Thyroid gland (tissue), 4 donors: ENCODE data around the gene FALEC. TPM values are rescaled to one million over a fixed set of nuclear protein-coding genes. Genes with fewer than 3 reads are reported as not detected.
A peak's percentile ranks its signal among the peaks of the same experiment; 100 is the strongest.

Experiments used
- DNase-seq, 2 donors: peaks; one replicate each; pipeline ENCODE4 v3.0.0-alpha.2; 2019
- H3K27ac ChIP-seq, 3 donors: fragments of 200-600 bp; sonication (generic); 1 replicate in 2 of 3; 2 replicates in 1 of 3; pipeline ENCODE4 v1.5.1; 2016 to 2019; ENCODE audit warnings: mild to moderate bottlenecking in 1 of 3, moderate library complexity in 1 of 3
- H3K27me3 ChIP-seq: fragments of 200-600 bp; sonication (generic); one replicate; pipeline ENCODE4 v1.5.1; 2019
- H3K36me3 ChIP-seq, 2 donors: fragments of 200-600 bp; sonication (generic); one replicate each; pipeline ENCODE4 v1.5.1; 2016 to 2019
- H3K4me1 ChIP-seq, 2 donors: fragments of 200-600 bp; sonication (generic); one replicate each; pipeline ENCODE4 v1.5.1; 2017 to 2019
- H3K4me3 ChIP-seq, 3 donors: fragments of 200-600 bp; sonication (generic); replicated peaks in 1 of 3; 1 replicate in 2 of 3; 2 replicates in 1 of 3; pipeline ENCODE4 v1.5.1; 2016; ENCODE audit warnings: mild to moderate bottlenecking in 1 of 3
- H3K9me3 ChIP-seq: fragments of 200-600 bp; sonication (generic); one replicate; pipeline ENCODE4 v1.5.1; 2017
- CTCF ChIP-seq, 6 experiments: fragments of 200-600 bp in 3 of 6; fragments of 450-650 bp in 3 of 6; sonication (generic) in 3 of 6; IDR thresholded peaks; one replicate each; pipeline ENCODE4 v1.5.1; 2016 to 2019; ENCODE audit warnings: antibody characterized with exemption in 6 of 6, mild to moderate bottlenecking in 2 of 6, inconsistent platforms in 1 of 6, moderate library complexity in 1 of 6
- POLR2A ChIP-seq, 2 donors: fragments of 450-650 bp; IDR thresholded peaks; one replicate each; pipeline ENCODE4 v1.6.1; 2017; ENCODE audit warnings: antibody characterized with exemption in 2 of 2, mild to moderate bottlenecking in 2 of 2, moderate library complexity in 1 of 2
- WGBS, 2 donors: methylation state at CpG; one replicate each; pipeline ENCODE4 v1.1.5; 2017; 5-methylcytosine and 5-hydroxymethylcytosine counted together
- intact Hi-C: fragments of 100-400 bp; cut with DNase I; formaldehyde crosslinking; loops from one replicate; pipeline ENCODE4 v1.15.1; 2023
- total RNA-seq, 4 donors: library from RNA; depleted of rRNA; stranded (reverse); fragments of >200 nt; gene quantifications; one replicate each; pipeline ENCODE4 v1.2.3, GENCODE V29; 2016

Gene FALEC
- total RNA-seq, 4 donors from 2014 or later, result not detected

DNA sequence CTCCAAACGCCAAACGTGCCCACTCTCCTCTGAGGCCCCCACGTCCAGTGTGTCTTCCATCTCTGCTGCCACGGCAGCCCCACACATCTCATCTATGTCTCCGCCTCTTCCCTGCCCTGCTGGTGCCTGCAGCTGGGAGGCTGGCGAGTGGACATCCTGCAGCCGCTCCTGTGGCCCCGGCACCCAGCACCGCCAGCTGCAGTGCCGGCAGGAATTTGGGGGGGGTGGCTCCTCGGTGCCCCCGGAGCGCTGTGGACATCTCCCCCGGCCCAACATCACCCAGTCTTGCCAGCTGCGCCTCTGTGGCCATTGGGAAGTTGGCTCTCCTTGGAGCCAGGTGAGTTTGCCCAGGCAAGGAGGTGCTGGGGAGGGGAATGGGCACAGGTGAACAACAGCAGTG lies 42.3 kb downstream of the FALEC start:
- WGBS, 2 donors, result 83 to 85% methylated on average over 6 to 13 of the region's 15 CpGs
- Histone ChIP-seq H3K27ac (no peak overlapping the region), H3K36me3 (no peaks in the 10 kb centered on the region)

DNA sequence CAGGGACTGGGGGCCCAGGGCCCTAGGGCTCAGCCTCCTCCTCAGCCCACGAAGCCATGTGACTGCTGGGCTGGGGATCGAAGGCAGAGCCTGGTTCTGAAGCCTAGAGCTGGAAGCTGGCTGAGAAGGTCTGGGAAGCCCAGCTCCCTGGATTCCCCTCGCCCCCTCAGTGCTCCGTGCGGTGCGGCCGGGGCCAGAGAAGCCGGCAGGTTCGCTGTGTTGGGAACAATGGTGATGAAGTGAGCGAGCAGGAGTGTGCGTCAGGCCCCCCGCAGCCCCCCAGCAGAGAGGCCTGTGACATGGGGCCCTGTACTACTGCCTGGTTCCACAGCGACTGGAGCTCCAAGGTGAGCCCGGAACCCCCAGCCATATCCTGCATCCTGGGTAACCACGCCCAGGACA lies 42.8 kb downstream of the FALEC start:
- peaks cover 29 to 36% of the 10 kb centered on the region in 2 donors for H3K4me1 ChIP-seq
- no peaks in the 10 kb centered on the region for H3K27me3 ChIP-seq
- H3K27ac ChIP-seq, result no peak overlapping the region
- no peaks in the 10 kb centered on the region for H3K9me3 ChIP-seq
- intact Hi-C loops, result loop anchor here (5.0 to 10.0 kb wide), 2 partner anchors 64 to 436 kb away; no protein-coding TSS in a partner anchor
- TF ChIP-seq POLR2A (IDR thresholded peaks at IDR 0.05), result no peak
- TF ChIP-seq CTCF (IDR thresholded peaks at IDR 0.05), result no peak
- DNase-seq, result no peak
- WGBS, 2 donors, result 0 to 95% methylated on average over 1 to 10 of the region's 15 CpGs
- H3K36me3 ChIP-seq, result no peaks in the 10 kb centered on the region
- no peak overlapping the region for H3K4me3 ChIP-seq

More for the DNA sequence above, 42.3 kb downstream of the FALEC start:
- H3K9me3 ChIP-seq, result no peaks in the 10 kb centered on the region
- no peak overlapping the region for H3K4me3 ChIP-seq
- no peaks in the 10 kb centered on the region for H3K27me3 ChIP-seq
- peaks cover 24 to 35% of the 10 kb centered on the region in 2 donors for H3K4me1 ChIP-seq
- TF ChIP-seq CTCF (IDR thresholded peaks at IDR 0.05) (no peak), POLR2A (IDR thresholded peaks at IDR 0.05) (no peak)
- intact Hi-C loops, result loop anchor here (5.0 to 10.0 kb wide), 2 partner anchors 64 to 437 kb away; no protein-coding TSS in a partner anchor
- no peak for DNase-seq

DNA sequence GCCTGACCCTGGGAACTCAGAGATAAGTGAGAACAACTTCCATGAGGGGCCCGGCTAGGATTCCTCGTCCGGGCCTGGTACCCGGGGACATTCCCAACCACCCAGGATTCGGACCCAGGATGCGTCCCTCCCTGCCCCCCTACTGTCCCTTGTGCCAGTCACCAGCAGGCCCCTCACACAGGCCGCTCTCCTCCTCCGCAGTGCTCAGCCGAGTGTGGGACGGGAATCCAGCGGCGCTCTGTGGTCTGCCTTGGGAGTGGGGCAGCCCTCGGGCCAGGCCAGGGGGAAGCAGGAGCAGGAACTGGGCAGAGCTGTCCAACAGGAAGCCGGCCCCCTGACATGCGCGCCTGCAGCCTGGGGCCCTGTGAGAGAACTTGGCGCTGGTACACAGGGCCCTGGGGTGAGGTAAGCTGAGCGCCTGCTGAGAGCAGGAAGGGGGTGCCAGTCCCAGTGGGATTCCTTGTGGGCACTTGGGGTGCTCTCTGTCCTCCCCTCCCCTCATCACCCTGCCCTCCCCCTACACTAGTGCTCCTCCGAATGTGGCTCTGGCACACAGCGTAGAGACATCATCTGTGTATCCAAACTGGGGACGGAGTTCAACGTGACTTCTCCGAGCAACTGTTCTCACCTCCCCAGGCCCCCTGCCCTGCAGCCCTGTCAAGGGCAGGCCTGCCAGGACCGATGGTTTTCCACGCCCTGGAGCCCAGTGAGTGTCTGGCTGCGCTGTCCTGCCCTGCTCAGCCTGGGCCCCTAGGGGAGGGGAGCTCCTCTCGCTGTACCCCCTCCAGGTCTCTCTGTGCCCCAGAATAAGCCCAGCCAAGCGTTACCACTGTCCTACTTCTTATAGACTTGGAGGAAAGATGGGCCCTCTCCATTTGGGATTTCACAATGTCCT lies 43.5 kb downstream of the FALEC start:
- no peaks in the 10 kb centered on the region for H3K9me3 ChIP-seq
- peaks cover 36 to 43% of the 10 kb centered on the region in 2 donors for H3K4me1 ChIP-seq
- peak overlapping the region in 2 of 3 donors; percentile 22 to 100 for H3K27ac ChIP-seq
- H3K27me3 ChIP-seq, result no peaks in the 10 kb centered on the region
- H3K4me3 ChIP-seq, result no peak overlapping the region
- intact Hi-C loops, result loop anchor here (5.0 to 10.0 kb wide), 2 partner anchors 63 to 436 kb away; no protein-coding TSS in a partner anchor
- 74 to 78% methylated on average over 11 to 28 of the region's 28 CpGs for WGBS, 2 donors
- no peak for DNase-seq
- TF ChIP-seq CTCF (IDR thresholded peaks at IDR 0.05) (no peak), POLR2A (IDR thresholded peaks at IDR 0.05) (no peak)
- H3K36me3 ChIP-seq, result no peaks in the 10 kb centered on the region

DNA sequence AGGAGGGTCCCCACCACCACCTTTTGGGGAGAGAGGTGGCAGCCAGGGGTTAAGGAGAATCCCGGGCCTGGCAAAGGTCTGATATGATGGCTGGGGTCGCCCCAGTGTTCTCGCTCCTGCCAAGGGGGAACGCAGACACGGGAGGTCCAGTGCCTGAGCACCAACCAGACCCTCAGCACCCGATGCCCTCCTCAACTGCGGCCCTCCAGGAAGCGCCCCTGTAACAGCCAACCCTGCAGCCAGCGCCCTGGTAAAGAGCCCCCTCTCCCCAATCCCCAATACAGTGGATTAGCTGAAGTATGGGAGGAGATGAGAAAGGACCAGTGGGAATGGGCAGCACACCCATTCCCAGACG lies 44.1 kb downstream of the FALEC start:
- Histone ChIP-seq H3K27ac (peak overlapping the region in 2 of 3 donors; percentile 99 to 100), H3K4me1 (peaks cover 43 to 50% of the 10 kb centered on the region in 2 donors), H3K4me3 (no peak overlapping the region), H3K9me3 (no peaks in the 10 kb centered on the region), H3K27me3 (no peaks in the 10 kb centered on the region), H3K36me3 (no peaks in the 10 kb centered on the region)
- no peak for TF ChIP-seq CTCF (IDR thresholded peaks at IDR 0.05)
- no peak for TF ChIP-seq POLR2A (IDR thresholded peaks at IDR 0.05)
- 82 to 92% methylated on average over 5 to 10 of the region's 10 CpGs for WGBS, 2 donors
- no peak for DNase-seq
- intact Hi-C loops, result loop anchor here (5.0 to 10.0 kb wide), 2 partner anchors 63 to 435 kb away; no protein-coding TSS in a partner anchor

- peak overlapping the region; percentile 99 to 100 (median 99) for H3K27ac ChIP-seq
- 36% methylated on average over 8 of the region's 9 CpGs; no CpG with 5 or more reads in 1 of the 2 donors for WGBS, 2 donors
- no peaks in the 10 kb centered on the region for H3K9me3 ChIP-seq
- TF ChIP-seq POLR2A (IDR thresholded peaks at IDR 0.05) (no peak), CTCF (IDR thresholded peaks at IDR 0.05) (peak; percentile 81 to 95 (median 85))
- no peak overlapping the region for H3K4me3 ChIP-seq
- peak; percentile 73 for DNase-seq
- no peaks in the 10 kb centered on the region for H3K36me3 ChIP-seq
- peaks cover 46 to 54% of the 10 kb centered on the region in 2 donors for H3K4me1 ChIP-seq
- H3K27me3 ChIP-seq, result no peaks in the 10 kb centered on the region
- intact Hi-C loops, result no loop called here
These were observed 44.5 kb downstream of the FALEC start for GRCh38 chr1:150560011-150560438.
